HEK293 (cell line): ENCODE data around the gene CNMD.
"Not testable (repeated sequence)": the region's sequence is repeated elsewhere in the genome, so short reads cannot be mapped to it uniquely, and the experiment has no call there.

Source experiments
- CTCF ChIP-seq: fragments of 450-650 bp; formaldehyde crosslinking; IDR thresholded peaks from 2 replicates; pipeline ENCODE4 v1.5.1; 2016; ENCODE audit warnings: missing biosample characterization, missing genetic modification characterization
- SP3 ChIP-seq: fragments of 450-650 bp; formaldehyde crosslinking; IDR thresholded peaks from 2 replicates; pipeline ENCODE4 v1.5.1; 2016; ENCODE audit warnings: missing biosample characterization, missing genetic modification characterization
- ZSCAN4 ChIP-seq: fragments of 450-650 bp; formaldehyde crosslinking; IDR thresholded peaks from 2 replicates; pipeline ENCODE4 v1.5.1; 2017; ENCODE audit warnings: missing biosample characterization, missing genetic modification characterization

DNA sequence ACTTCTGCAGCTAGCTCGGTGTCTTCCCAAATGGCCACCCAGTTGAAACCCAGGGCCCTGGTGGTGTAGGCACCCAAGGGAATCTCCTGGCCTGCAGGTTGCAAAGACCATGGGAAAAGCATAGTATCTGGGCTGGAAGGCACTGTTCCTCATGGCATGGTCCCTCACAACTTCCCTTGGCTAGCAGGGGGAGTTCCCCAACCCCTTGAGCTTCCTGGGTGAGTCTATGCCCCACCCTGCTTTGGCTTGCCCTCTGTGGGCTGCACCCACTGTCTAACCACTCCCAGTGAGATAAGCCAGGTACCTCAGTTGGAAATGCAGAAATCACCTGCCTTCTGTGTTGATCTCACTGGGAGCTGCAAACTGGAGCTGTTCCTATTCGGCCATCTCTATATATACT is 18.3 kb downstream of the CNMD start:
- not testable (repeated sequence) for TF ChIP-seq CTCF; SP3 (tag by site-specific recombination); ZSCAN4
